Brain microvascular endothelial cell (primary cell): ENCODE measurements around the gene FUT6.

Experiments
- DNase-seq: peaks from one replicate; pipeline ENCODE4 v3.0.0-alpha.2; 2020
- H3K27ac ChIP-seq: fragments of 250-450 bp; sonication (Bioruptor Pico); 2 replicates; pipeline ENCODE4 v1.5.1; 2020; ENCODE audit warnings: mild to moderate bottlenecking, moderate library complexity
- H3K27me3 ChIP-seq: fragments of 250-450 bp; sonication (Bioruptor Pico); replicated peaks from 2 replicates; pipeline ENCODE4 v1.5.1; 2020; ENCODE audit warnings: mild to moderate bottlenecking
- H3K36me3 ChIP-seq: fragments of 250-450 bp; sonication (Bioruptor Pico); replicated peaks from 2 replicates; pipeline ENCODE4 v1.5.1; 2020; ENCODE audit warnings: mild to moderate bottlenecking
- H3K4me3 ChIP-seq: 2 replicates; pipeline ENCODE4 v1.5.1; 2011; ENCODE audit warnings: low read depth, mild to moderate bottlenecking, control low read depth, low read length, moderate library complexity
- in situ Hi-C: cut with HindIII; loops from 2 replicates; pipeline ENCODE4 v1.10.0; 2017; ENCODE audit warnings: low sequenced_read_pairs, low pct_ligation_motif_present
- TF ChIP-seq, protein P1 (sequence below): IDR thresholded peaks from 2 replicates; pipeline ENCODE4 v1.5.1; 2011; ENCODE audit warnings: low read depth, mild to moderate bottlenecking, moderate library complexity, low read length, control low read depth, inconsistent platforms; ENCODE audit errors: missing control alignments

FUT6 gene

DNA sequence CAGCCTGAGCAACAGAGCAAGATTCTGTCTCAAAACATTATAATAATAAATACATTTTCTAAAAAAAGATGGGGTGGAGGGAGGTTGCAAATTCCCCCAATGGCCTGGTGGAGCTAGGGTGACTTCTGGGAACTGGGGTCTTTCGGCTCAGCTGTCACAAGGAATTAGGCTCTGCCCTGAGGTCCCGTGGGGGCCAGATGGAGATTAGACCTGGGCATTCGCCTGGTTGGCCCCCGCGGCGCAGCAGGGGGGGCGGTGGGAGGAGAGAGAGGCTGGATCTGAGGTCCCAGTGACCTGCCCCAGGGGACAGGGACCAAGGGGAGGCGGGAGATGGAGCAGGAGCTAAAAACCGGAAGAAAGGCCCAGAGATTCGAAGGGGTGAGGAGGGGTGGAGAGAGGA, 14.8 kb downstream of the FUT6 start:
- TF ChIP-seq, protein P1, sequence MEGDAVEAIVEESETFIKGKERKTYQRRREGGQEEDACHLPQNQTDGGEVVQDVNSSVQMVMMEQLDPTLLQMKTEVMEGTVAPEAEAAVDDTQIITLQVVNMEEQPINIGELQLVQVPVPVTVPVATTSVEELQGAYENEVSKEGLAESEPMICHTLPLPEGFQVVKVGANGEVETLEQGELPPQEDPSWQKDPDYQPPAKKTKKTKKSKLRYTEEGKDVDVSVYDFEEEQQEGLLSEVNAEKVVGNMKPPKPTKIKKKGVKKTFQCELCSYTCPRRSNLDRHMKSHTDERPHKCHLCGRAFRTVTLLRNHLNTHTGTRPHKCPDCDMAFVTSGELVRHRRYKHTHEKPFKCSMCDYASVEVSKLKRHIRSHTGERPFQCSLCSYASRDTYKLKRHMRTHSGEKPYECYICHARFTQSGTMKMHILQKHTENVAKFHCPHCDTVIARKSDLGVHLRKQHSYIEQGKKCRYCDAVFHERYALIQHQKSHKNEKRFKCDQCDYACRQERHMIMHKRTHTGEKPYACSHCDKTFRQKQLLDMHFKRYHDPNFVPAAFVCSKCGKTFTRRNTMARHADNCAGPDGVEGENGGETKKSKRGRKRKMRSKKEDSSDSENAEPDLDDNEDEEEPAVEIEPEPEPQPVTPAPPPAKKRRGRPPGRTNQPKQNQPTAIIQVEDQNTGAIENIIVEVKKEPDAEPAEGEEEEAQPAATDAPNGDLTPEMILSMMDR = no peak
- H3K27ac ChIP-seq = no peak overlapping the region
- H3K4me3 ChIP-seq = no peak overlapping the region
- H3K36me3 ChIP-seq = no peaks in the 10 kb centered on the region
- DNase-seq = no peak
- in situ Hi-C loops = no loop called here
- H3K27me3 ChIP-seq = peaks cover 1% of the 10 kb centered on the region

GRCh38 chr19:5823579-5824281, 15.8 kb downstream of the FUT6 start:
- H3K27me3 ChIP-seq = no peaks in the 10 kb centered on the region
- no peak overlapping the region for H3K4me3 ChIP-seq
- DNase-seq = no peak
- TF ChIP-seq, protein P1 = peak; percentile 25
- H3K36me3 ChIP-seq = no peaks in the 10 kb centered on the region
- in situ Hi-C loops = no loop called here
- no peak overlapping the region for H3K27ac ChIP-seq

DNA sequence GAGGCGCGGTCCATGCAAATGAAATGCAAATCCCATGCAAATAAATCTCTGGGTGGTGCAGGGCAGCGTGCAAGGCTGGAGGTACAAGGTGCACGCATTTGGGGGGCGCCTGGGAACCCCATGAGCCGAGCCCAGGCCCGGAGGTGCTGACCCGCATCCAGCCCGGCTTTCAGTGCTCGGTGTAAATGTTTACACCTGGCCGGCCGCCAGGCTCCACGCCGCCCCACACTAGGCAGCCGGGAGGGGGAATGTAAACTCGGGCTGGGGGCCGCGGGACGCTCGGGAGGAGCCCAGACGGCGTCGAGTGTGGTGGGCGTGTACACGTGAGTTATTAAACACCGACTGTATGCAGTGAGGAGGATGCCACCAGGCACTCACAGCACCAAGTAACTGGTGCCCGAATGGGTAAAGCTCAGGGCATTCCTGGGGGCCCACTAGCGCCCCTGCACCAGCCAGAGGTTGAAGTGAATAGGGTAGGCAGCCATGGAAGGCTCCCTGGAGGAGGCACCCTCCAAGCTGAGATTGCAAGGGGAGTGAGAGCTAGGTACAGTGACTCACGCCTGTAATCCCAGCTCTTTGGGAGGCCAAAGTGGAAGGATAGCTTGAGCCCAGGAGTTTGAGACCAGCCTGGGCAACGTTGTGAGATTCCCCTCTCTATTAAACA, 17.2 kb downstream of the FUT6 start:
- H3K27me3 ChIP-seq = no peaks in the 10 kb centered on the region
- no peak overlapping the region for H3K27ac ChIP-seq
- no peak for DNase-seq
- no peaks in the 10 kb centered on the region for H3K36me3 ChIP-seq
- TF ChIP-seq, protein P1 = no peak
- in situ Hi-C loops = no loop called here
- no peak overlapping the region for H3K4me3 ChIP-seq

- TF ChIP-seq, protein P1 = no peak
- H3K27me3 ChIP-seq = no peaks in the 10 kb centered on the region
- in situ Hi-C loops = no loop called here
- H3K36me3 ChIP-seq = no peaks in the 10 kb centered on the region
- no peak overlapping the region for H3K27ac ChIP-seq
- no peak for DNase-seq
- H3K4me3 ChIP-seq = no peak overlapping the region
Measured at GRCh38 chr19:5821521-5822180, 17.9 kb downstream of the FUT6 start.

DNA sequence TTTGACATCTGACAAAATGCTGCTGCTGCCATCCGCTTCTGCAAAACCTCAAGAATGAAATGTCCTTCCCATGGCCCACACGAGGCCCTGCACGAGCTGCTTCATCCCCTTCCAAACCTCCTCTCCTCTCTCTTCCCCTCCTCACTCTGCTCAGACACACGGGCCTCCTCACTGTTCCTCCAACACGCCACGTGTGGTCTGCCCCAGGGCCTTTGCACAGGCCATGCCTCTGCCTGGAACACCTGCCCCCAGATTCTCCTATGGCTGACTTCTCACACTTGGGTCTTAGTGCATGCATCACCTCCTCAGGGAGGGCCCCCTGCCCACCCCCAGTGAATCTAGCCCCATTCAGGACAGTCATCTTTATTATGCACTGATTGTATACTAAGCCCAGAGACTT, 18.7 kb downstream of the FUT6 start:
- Histone ChIP-seq H3K36me3 (no peaks in the 10 kb centered on the region), H3K4me3 (no peak overlapping the region), H3K27me3 (no peaks in the 10 kb centered on the region), H3K27ac (no peak overlapping the region)
- in situ Hi-C loops = no loop called here
- TF ChIP-seq, protein P1 = no peak
- no peak for DNase-seq
